PC-3 (cell line): ENCODE results near the gene DPYSL4. TPM values are rescaled to one million over a fixed set of nuclear protein-coding genes. Genes with fewer than 3 reads are reported as not detected.

Experiments
- ATAC-seq: fragments of 200-7000 bp; cut with Tn5 transposase; 2 replicates; pipeline ENCODE4 v1.9.1; 2020; ENCODE audit warnings: mild to moderate bottlenecking, moderate library complexity
- BruUV-seq: library from RNA; stranded (reverse); fragments of 400-500 nt; replicated peaks from 2 replicates; lab custom pipeline; 2021; lab: Mats Ljungman, UMichigan
- CTCF ChIA-PET: fragments of 300-600 bp; sonication (Branson Sonifier 250); formaldehyde crosslinking; loops from one replicate; lab custom pipeline; 2022; ENCODE audit warnings: antibody characterized with exemption; lab: Charles Lee
- POLR2A ChIA-PET: fragments of 300-600 bp; sonication (Branson Sonifier 250); formaldehyde crosslinking; loops from one replicate; lab custom pipeline; 2022; ENCODE audit warnings: antibody characterized with exemption; ENCODE audit not compliant: unreplicated experiment; lab: Charles Lee
- DNase-seq: peaks from one replicate; pipeline ENCODE4 v3.0.0-alpha.2; 2015
- H2AFZ ChIP-seq: fragments of 300-600 bp; sonication (generic); 2 replicates; pipeline ENCODE4 v1.6.0; 2016; ENCODE audit warnings: antibody characterized with exemption, low read length
- H3F3A ChIP-seq: fragments of 300-600 bp; sonication (generic); one replicate; pipeline ENCODE4 v1.6.0; 2017; ENCODE audit warnings: antibody characterized with exemption, low read length, control low read depth, mild to moderate bottlenecking; ENCODE audit not compliant: unreplicated experiment
- H3K27ac ChIP-seq: fragments of 300-600 bp; sonication (generic); 2 replicates; pipeline ENCODE4 v1.5.1; 2016; ENCODE audit warnings: mild to moderate bottlenecking, low read length
- H3K27me3 ChIP-seq: fragments of 300-600 bp; sonication (generic); 2 replicates; pipeline ENCODE4 v1.6.1; 2016; ENCODE audit warnings: low read length, mixed read lengths
- H3K36me3 ChIP-seq: fragments of 300-600 bp; sonication (generic); 2 replicates; pipeline ENCODE4 v1.6.1; 2016; ENCODE audit warnings: low read depth, mixed run types, low read length, mixed read lengths
- H3K4me1 ChIP-seq: fragments of 300-600 bp; sonication (generic); 2 replicates; pipeline ENCODE4 v1.5.1; 2016; ENCODE audit warnings: low read length; ENCODE audit not compliant: insufficient read depth
- H3K4me2 ChIP-seq: fragments of 300-600 bp; sonication (generic); 2 replicates; pipeline ENCODE4 v1.6.0; 2016; ENCODE audit warnings: low read length
- H3K4me3 ChIP-seq: fragments of 300-600 bp; sonication (generic); 2 replicates; pipeline ENCODE4 v1.5.1; 2016; ENCODE audit warnings: mild to moderate bottlenecking, low read length, mixed read lengths
- H3K79me2 ChIP-seq: fragments of 300-600 bp; sonication (generic); 2 replicates; pipeline ENCODE4 v1.6.1; 2017; ENCODE audit warnings: low read length, mixed read lengths
- H3K9ac ChIP-seq: fragments of 300-600 bp; sonication (generic); 2 replicates; pipeline ENCODE4 v1.6.0; 2016; ENCODE audit warnings: mild to moderate bottlenecking, low read length
- H3K9me2 ChIP-seq: fragments of 300-600 bp; sonication (generic); replicated peaks from 2 replicates; pipeline ENCODE4 v1.6.1; 2016; ENCODE audit warnings: mixed run types, low read length, mixed read lengths
- H3K9me3 ChIP-seq: fragments of 300-600 bp; sonication (generic); 2 replicates; pipeline ENCODE4 v1.6.1; 2016; ENCODE audit warnings: low read length, mixed read lengths
- H4K20me1 ChIP-seq: fragments of 300-600 bp; sonication (generic); 2 replicates; pipeline ENCODE4 v1.6.1; 2016; ENCODE audit warnings: low read length, mixed read lengths
- CTCF ChIP-seq: fragments of 300-600 bp; sonication (generic); conservative IDR thresholded peaks from 2 replicates; pipeline ENCODE4 v1.5.1; 2017; ENCODE audit warnings: antibody characterized with exemption, low read depth, mild to moderate bottlenecking, low read length
- EZH2 ChIP-seq: fragments of 300-600 bp; sonication (generic); IDR thresholded peaks from one replicate; pipeline ENCODE4 v1.6.1; 2017; ENCODE audit warnings: antibody characterized with exemption, mild to moderate bottlenecking, low read length; ENCODE audit not compliant: unreplicated experiment
- EZH2phosphoT487 ChIP-seq: fragments of 300-600 bp; sonication (generic); IDR thresholded peaks from 2 replicates; pipeline ENCODE4 v1.6.1; 2018; ENCODE audit warnings: mild to moderate bottlenecking, antibody characterized with exemption, low read length, borderline replicate concordance
- intact Hi-C: fragments of 100-400 bp; cut with micrococcal nuclease; formaldehyde crosslinking; loops from 2 replicates; pipeline ENCODE4 v1.9.0; 2023
- total RNA-seq: library from RNA; depleted of rRNA; stranded (reverse); fragments of >200 nt; gene quantifications from 2 replicates; pipeline ENCODE4 v1.2.3, GENCODE V29; 2014

DPYSL4 gene
- total RNA-seq, 1 experiment from 2014 or later = 10.2 TPM

- Histone ChIP-seq H3K9me3 (no peaks in the 10 kb centered on the region), H3K36me3 (no peaks in the 10 kb centered on the region), H3K27me3 (no peaks in the 10 kb centered on the region), H3K9ac (0 out of 2 replicates have a peak overlapping the region, but pooled peaks have one; percentile 62), H3K79me2 (0 out of 2 replicates have a peak, but pooled peaks cover 3% of the 10 kb centered on the region), H3K4me3 (peak overlapping the region; percentile 75; the same call in 1 of the 2 replicates), H3K4me1 (peaks cover 8% of the 10 kb centered on the region; the same call in 1 of the 2 replicates), H3K27ac (no peak overlapping the region), H3F3A (no peaks in the 10 kb centered on the region), H2AFZ (no peak overlapping the region), H3K4me2 (peak overlapping the region; percentile 91; the same call in 1 of the 2 replicates), H4K20me1 (no peaks in the 10 kb centered on the region), H3K9me2 (no peaks in the 10 kb centered on the region)
- TF ChIP-seq CTCF (no peak), EZH2phosphoT487 (no peak), EZH2 (no peak)
- ChIA-PET CTCF (no interaction called here), POLR2A (no interaction called here)
- no peak for ATAC-seq
- no peak for DNase-seq
- intact Hi-C loops = no loop called here
- no TSS peak for BruUV-seq
Observed at GRCh38 chr10:132247943-132248342, 61.2 kb downstream of the DPYSL4 start.

GRCh38 chr10:132248455-132249225 lies 61.9 kb downstream of the DPYSL4 start:
- no TSS peak for BruUV-seq
- TF ChIP-seq CTCF (no peak), EZH2phosphoT487 (no peak), EZH2 (no peak)
- Histone ChIP-seq H4K20me1 (no peaks in the 10 kb centered on the region), H3K27ac (no peak overlapping the region), H3K9me3 (no peaks in the 10 kb centered on the region), H3K9me2 (no peaks in the 10 kb centered on the region), H2AFZ (peak overlapping the region; percentile 67), H3K79me2 (0 out of 2 replicates have a peak, but pooled peaks cover 3% of the 10 kb centered on the region), H3K36me3 (no peaks in the 10 kb centered on the region), H3K27me3 (no peaks in the 10 kb centered on the region), H3K4me3 (peak overlapping the region; percentile 75), H3F3A (no peaks in the 10 kb centered on the region), H3K4me2 (peak overlapping the region; percentile 91), H3K9ac (peak overlapping the region; percentile 62), H3K4me1 (peaks cover 8% of the 10 kb centered on the region; the same call in 1 of the 2 replicates)
- peak; percentile 84 for ATAC-seq
- POLR2A ChIA-PET = no interaction called here
- intact Hi-C loops = no loop called here
- CTCF ChIA-PET = no interaction called here
- peak; percentile 61 for DNase-seq

- DNase-seq (no peak), ATAC-seq (peak; percentile 60)
- Histone ChIP-seq H3F3A (no peaks in the 10 kb centered on the region), H3K4me1 (peaks cover 8% of the 10 kb centered on the region; the same call in 1 of the 2 replicates), H3K36me3 (no peaks in the 10 kb centered on the region), H3K79me2 (0 out of 2 replicates have a peak, but pooled peaks cover 3% of the 10 kb centered on the region), H3K9ac (no peak overlapping the region), H3K27me3 (no peaks in the 10 kb centered on the region), H3K9me3 (no peaks in the 10 kb centered on the region), H3K9me2 (no peaks in the 10 kb centered on the region), H2AFZ (no peak overlapping the region), H3K4me2 (no peak overlapping the region), H3K27ac (no peak overlapping the region), H4K20me1 (no peaks in the 10 kb centered on the region), H3K4me3 (no peak overlapping the region)
- TF ChIP-seq EZH2 (no peak), EZH2phosphoT487 (no peak), CTCF (no peak)
- intact Hi-C loops = no loop called here
- POLR2A ChIA-PET = no interaction called here
- CTCF ChIA-PET = no interaction called here
- BruUV-seq = no TSS peak
Observed at GRCh38 chr10:132249226-132249724, 62.5 kb downstream of the DPYSL4 start.
